ENCODE results near the gene KIAA0408.

- peak; percentile 70 for TF ChIP-seq CTCF (conservative IDR thresholded peaks at IDR 0.05; ENCODE audit: low read length)
- no peak for TF ChIP-seq EZH2phosphoT487 (IDR thresholded peaks at IDR 0.05; ENCODE audit: borderline replicate concordance, low read depth, low read length)
Observed at GRCh38 chr6:127420556-127420955, 38.6 kb downstream of the KIAA0408 start.

All from OCI-LY7 (cell line).